GM23338 (cell line): Measurements from ENCODE around the gene AGER. TPM values are rescaled to one million over a fixed set of nuclear protein-coding genes. Genes with fewer than 3 reads are reported as not detected.

Experiments
- ATAC-seq: fragments of 200-7000 bp; cut with Tn5 transposase; 3 replicates; pipeline ENCODE4 v1.9.1; 2020
- DNase-seq: peaks from one replicate; pipeline ENCODE4 v3.0.0-alpha.2; 2015; ENCODE audit warnings: low spot score
- H2AFZ ChIP-seq: fragments of 200-600 bp; sonication (generic); 2 replicates; pipeline ENCODE4 v1.8.0; 2016; ENCODE audit warnings: antibody characterized with exemption, mild to moderate bottlenecking, moderate library complexity
- H3F3A ChIP-seq: fragments of 200-600 bp; sonication (generic); replicated peaks from 2 replicates; pipeline ENCODE4 v1.8.0; 2017; ENCODE audit warnings: antibody characterized with exemption, mixed run types, low read depth
- H3K27ac ChIP-seq: fragments of 200-600 bp; sonication (generic); 2 replicates; pipeline ENCODE4 v1.6.1; 2016; ENCODE audit warnings: low read depth
- H3K27me3 ChIP-seq: fragments of 200-600 bp; sonication (generic); 2 replicates; pipeline ENCODE4 v1.8.0; 2016; ENCODE audit warnings: mild to moderate bottlenecking, mixed run types, moderate library complexity; ENCODE audit not compliant: insufficient read depth
- H3K36me3 ChIP-seq: fragments of 200-600 bp; sonication (generic); 2 replicates; pipeline ENCODE4 v1.8.0; 2016; ENCODE audit warnings: mild to moderate bottlenecking; ENCODE audit not compliant: insufficient read depth
- H3K4me1 ChIP-seq: fragments of 200-600 bp; sonication (generic); 2 replicates; pipeline ENCODE4 v1.8.0; 2016; ENCODE audit warnings: mild to moderate bottlenecking, moderate library complexity; ENCODE audit not compliant: insufficient read depth
- H3K4me2 ChIP-seq: fragments of 200-600 bp; sonication (generic); 2 replicates; pipeline ENCODE4 v1.7.1; 2017; ENCODE audit warnings: mixed run types
- H3K4me3 ChIP-seq: fragments of 200-600 bp; sonication (generic); 2 replicates; pipeline ENCODE4 v1.6.1; 2016; ENCODE audit warnings: mixed run types
- H3K79me2 ChIP-seq: fragments of 200-600 bp; sonication (generic); replicated peaks from 2 replicates; pipeline ENCODE4 v1.8.0; 2017; ENCODE audit warnings: mild to moderate bottlenecking; ENCODE audit not compliant: insufficient read depth
- H3K9me2 ChIP-seq: fragments of 200-600 bp; sonication (generic); 2 replicates; pipeline ENCODE4 v1.8.0; 2017; ENCODE audit not compliant: insufficient read depth
- H4K20me1 ChIP-seq: fragments of 200-600 bp; sonication (generic); replicated peaks from 2 replicates; pipeline ENCODE4 v1.8.0; 2017; ENCODE audit warnings: mild to moderate bottlenecking; ENCODE audit not compliant: insufficient read depth
- H3K27ac Mint-ChIP-seq: 2 replicates; pipeline ENCODE4 v1.8.0; 2020; ENCODE audit warnings: inconsistent platforms, mild to moderate bottlenecking, moderate library complexity, mixed read lengths
- H3K27me3 Mint-ChIP-seq: 3 replicates; pipeline ENCODE4 v1.8.0; 2022; ENCODE audit warnings: low read depth, mild to moderate bottlenecking, moderate library complexity, mixed read lengths, inconsistent platforms; ENCODE audit not compliant: insufficient read depth, poor library complexity
- H3K36me3 Mint-ChIP-seq: 3 replicates; pipeline ENCODE4 v1.8.0; 2021; ENCODE audit warnings: low read depth, mild to moderate bottlenecking, inconsistent platforms, moderate library complexity, mixed read lengths
- H3K4me1 Mint-ChIP-seq: 3 replicates; pipeline ENCODE4 v1.8.0; 2020; ENCODE audit warnings: mild to moderate bottlenecking, inconsistent platforms, mixed read lengths
- H3K4me3 Mint-ChIP-seq: 3 replicates; pipeline ENCODE4 v1.8.0; 2021; ENCODE audit warnings: moderate library complexity, mild to moderate bottlenecking, inconsistent platforms, mixed read lengths
- H3K9me3 Mint-ChIP-seq: 3 replicates; pipeline ENCODE4 v1.8.0; 2020; ENCODE audit warnings: moderate library complexity, mild to moderate bottlenecking, inconsistent platforms, mixed read lengths
- EZH2 ChIP-seq: fragments of 200-600 bp; sonication (generic); IDR thresholded peaks from one replicate; pipeline ENCODE4 v1.8.0; 2017; ENCODE audit warnings: antibody characterized with exemption, mild to moderate bottlenecking, low read depth; ENCODE audit not compliant: unreplicated experiment
- EZH2phosphoT487 ChIP-seq: fragments of 200-600 bp; sonication (generic); IDR thresholded peaks from one replicate; pipeline ENCODE4 v1.8.1; 2018; ENCODE audit warnings: antibody characterized with exemption; ENCODE audit not compliant: unreplicated experiment
- JUNB ChIP-seq: IDR thresholded peaks from one replicate; pipeline ENCODE4 v1.6.1; 2016; ENCODE audit warnings: antibody characterized with exemption; ENCODE audit not compliant: unreplicated experiment
- ZNF114 ChIP-seq: fragments of 250-450 bp; sonication (Bioruptor Pico); IDR thresholded peaks from 2 replicates; pipeline ENCODE4 v1.5.0; 2020; ENCODE audit warnings: mild to moderate bottlenecking, moderate library complexity
- ZNF331 ChIP-seq: fragments of 250-450 bp; sonication (Bioruptor Pico); IDR thresholded peaks from 2 replicates; pipeline ENCODE4 v1.5.0; 2020; ENCODE audit warnings: low read depth, mild to moderate bottlenecking, moderate library complexity
- ZNF462 ChIP-seq: fragments of 250-450 bp; sonication (Bioruptor Pico); IDR thresholded peaks from 2 replicates; pipeline ENCODE4 v1.5.0; 2020; ENCODE audit warnings: mild to moderate bottlenecking, moderate library complexity
- polyA plus RNA-seq: library from polyadenylated mRNA; unstranded; fragments of >200 nt; fragmentation: Nextera tagmentation; extraction: Ambion mirVana; gene quantifications from 2 replicates; pipeline ENCODE4 v1.2.1, GENCODE V29; 2016
- total RNA-seq: library from RNA; depleted of rRNA; stranded (reverse); fragments of >200 nt; shearing (Covaris generic); gene quantifications from 2 replicates; pipeline ENCODE4 v1.2.3, GENCODE V29; 2014

The AGER gene
- total and polyA plus RNA-seq, 2 experiments from 2014 or later, result 2.3 to 3.4 TPM

DNA sequence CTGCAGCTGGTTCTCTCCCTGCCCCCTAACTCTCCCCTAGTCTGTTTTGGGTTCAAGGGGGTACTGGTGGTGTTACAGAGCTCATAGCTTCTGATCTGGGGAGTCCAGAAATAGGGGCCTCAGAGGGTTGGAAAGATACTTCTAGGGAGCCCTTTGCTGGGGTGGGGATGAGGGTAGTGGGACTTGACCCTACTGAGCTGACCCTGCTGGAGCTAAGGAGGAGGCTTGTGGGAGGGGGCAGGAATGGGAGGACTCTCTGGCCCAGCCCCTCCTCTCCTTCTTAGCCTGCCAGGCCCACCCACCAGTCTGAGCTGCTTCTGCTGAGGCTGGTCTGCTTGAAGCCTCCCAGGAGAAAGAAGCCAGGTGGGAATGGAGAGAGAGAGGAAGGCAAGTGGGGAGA is 19.8 kb downstream of the AGER start, which contains the start of gene EGFL8 (continued):
- no peak for TF ChIP-seq ZNF462 (CRISPR knock-in tag)
- no peak for TF ChIP-seq EZH2phosphoT487
- TF ChIP-seq JUNB, result no peak

DNA sequence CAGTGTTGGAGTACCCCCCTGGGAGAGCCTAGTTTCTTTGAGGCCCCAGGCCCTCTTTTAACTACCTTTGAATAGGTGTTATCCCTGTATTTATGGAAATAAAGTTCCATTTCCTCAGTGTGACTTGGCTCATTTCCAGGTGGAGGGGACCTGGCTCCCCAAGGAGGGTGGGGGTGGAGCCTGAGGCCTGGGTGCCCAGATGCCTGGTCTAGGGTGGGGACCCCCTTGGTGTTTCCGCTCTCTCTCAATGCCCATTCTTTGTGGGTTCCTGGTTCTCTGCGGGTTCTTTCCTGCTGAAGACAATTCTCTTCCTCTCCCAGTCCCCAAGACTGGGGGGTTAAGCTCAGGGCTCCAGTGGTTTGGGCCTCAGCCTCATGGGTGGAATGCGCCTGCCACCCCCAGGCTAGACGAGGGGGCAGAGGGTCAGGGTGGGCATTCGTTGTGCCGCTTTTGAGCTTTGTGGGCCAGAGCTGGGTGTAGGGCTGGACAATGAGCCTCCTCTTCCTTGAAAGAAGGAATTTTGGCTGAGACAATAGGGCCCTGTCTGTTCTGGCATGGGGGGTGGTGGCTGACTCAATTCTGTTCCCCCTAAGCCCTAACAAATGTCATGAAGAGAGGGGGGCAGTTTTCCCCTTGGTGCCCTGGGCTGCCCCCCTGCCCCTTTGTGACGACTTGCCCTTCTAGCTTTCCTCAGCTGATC is 20.3 kb downstream of the AGER start:
- H3K27ac ChIP-seq, result no peak overlapping the region
- TF ChIP-seq EZH2, result no peak
- TF ChIP-seq ZNF114 (CRISPR knock-in tag), result no peak
- TF ChIP-seq ZNF331, result no peak
- no peak overlapping the region for H3K4me3 ChIP-seq
- H3K9me3 Mint-ChIP-seq, result no peaks in the 10 kb centered on the region
- H3K4me2 ChIP-seq, result no peak overlapping the region
- H3F3A ChIP-seq, result peaks cover 12% of the 10 kb centered on the region
- ATAC-seq (no peak), DNase-seq (no peak)
- H3K27me3 ChIP-seq, result no peaks in the 10 kb centered on the region
- H3K4me1 Mint-ChIP-seq, result peaks cover 23% of the 10 kb centered on the region
- no peak overlapping the region for H2AFZ ChIP-seq
- H3K36me3 ChIP-seq, result peaks cover 4% of the 10 kb centered on the region; the same call in 1 of the 2 replicates
- H4K20me1 ChIP-seq, result no peaks in the 10 kb centered on the region; the same call in 1 of the 2 replicates
- peaks cover 12% of the 10 kb centered on the region for H3K4me1 ChIP-seq
- no peak overlapping the region for H3K4me3 Mint-ChIP-seq
- H3K27me3 Mint-ChIP-seq, result peaks cover 7% of the 10 kb centered on the region
- no peaks in the 10 kb centered on the region for H3K79me2 ChIP-seq
- no peaks in the 10 kb centered on the region for H3K9me2 ChIP-seq
- peak overlapping the region; percentile 65 for H3K27ac Mint-ChIP-seq
- H3K36me3 Mint-ChIP-seq, result peaks cover 55% of the 10 kb centered on the region
